Stimulated activated CD4-positive, alpha-beta T cell treated with anti-CD3 and anti-CD28 coated beads, Interleukin-4, amount 100 ng/mL, for 48 hours (primary cell): Measurements from ENCODE around the gene AMN.
"Not testable (repeated sequence)": the region's sequence is repeated elsewhere in the genome, so short reads cannot be mapped to it uniquely, and the experiment has no call there.

Source experiments
- DNase-seq, 2 donors: peaks; one replicate each; pipeline ENCODE4 v3.0.0-alpha.2; 2020; ENCODE audit warnings: low read depth in 2 of 2

Gene AMN

GRCh38 chr14:102922490-102923200 is at the start of gene AMN:
Gene AMN (plus strand): TSS chr14:102922663. CDS start chr14:102922689, 26 bp downstream.
- DNase-seq = no peak

DNA sequence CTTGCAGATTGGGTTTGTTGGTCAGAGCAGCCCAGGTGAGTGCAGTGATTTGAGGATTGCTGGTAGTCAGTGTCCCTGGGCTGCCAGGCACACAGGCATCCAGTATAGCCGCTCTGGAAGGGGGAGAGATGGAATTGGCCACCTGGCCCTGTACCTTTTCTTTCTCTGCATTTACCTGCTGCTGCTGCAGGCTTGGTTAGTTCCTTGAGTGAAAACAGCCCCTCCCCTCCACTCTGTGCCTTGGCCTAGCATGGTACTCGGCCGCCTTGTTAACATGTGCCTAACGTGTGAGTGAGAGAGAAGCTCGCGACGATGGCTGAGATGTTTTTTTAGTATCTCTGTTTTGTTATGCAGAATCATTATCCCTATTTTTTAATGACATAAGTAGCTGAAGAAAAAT is 49.3 kb upstream of the AMN start:
- DNase-seq = no peak

GRCh38 chr14:102873546-102874061 is 48.9 kb upstream of the AMN start:
- no peak for DNase-seq

GRCh38 chr14:102875652-102876051 is 46.8 kb upstream of the AMN start:
- no peak for DNase-seq

DNA sequence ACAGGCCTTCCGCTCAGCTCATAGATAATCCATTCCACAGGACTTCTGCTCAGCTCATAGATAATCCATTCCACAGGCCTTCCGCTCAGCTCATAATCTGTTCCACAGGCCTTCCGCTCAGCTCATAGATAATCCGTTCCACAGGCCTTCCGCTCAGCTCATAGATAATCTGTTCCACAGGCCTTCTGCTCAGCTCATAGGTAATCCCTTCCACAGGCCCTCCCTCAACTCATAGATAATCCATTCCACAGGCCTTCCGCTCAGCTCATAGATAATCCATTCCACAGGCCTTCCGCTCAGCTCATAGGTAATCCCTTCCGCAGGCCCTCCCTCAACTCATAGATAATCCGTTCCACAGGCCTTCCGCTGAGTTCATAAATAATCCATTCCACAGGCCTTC is 45.0 kb upstream of the AMN start:
- DNase-seq = not testable (repeated sequence)

GRCh38 chr14:102878174-102878969 is 44.1 kb upstream of the AMN start:
- DNase-seq = no peak

GRCh38 chr14:102878970-102879460 is 43.4 kb upstream of the AMN start:
- DNase-seq = no peak

DNA sequence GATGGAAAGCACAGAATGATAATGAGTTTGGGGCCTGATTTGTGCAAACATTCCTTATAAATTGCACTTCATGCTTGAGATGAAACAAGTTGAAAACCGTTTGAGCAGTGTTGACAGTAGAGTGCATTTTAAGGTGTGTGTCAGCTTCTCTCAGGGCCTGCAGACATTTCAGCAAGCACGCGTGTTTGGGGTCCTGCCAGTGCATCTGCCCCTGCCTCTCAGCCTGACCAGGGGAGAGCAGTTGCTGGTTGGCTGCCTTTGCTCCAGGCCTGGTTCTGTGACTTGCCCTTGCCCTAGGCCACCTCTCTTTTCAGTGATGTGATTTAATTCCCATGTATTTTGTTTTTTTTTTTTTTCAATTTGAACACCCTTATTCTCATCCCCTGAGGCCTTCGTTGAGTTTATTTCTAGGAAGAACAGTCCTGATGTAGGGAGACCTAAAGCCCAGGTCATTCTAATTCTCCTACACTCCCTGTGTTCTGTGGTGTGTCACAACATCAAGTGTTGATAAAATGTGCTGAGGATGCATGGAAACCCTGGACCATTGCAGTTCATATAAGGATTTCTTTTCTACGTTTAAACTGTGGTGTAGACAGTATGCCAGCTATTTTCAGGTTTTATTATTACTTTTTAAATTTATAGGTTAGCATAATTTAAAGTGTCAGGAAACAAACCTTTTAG is 40.1 kb upstream of the AMN start:
- no peak for DNase-seq

DNA sequence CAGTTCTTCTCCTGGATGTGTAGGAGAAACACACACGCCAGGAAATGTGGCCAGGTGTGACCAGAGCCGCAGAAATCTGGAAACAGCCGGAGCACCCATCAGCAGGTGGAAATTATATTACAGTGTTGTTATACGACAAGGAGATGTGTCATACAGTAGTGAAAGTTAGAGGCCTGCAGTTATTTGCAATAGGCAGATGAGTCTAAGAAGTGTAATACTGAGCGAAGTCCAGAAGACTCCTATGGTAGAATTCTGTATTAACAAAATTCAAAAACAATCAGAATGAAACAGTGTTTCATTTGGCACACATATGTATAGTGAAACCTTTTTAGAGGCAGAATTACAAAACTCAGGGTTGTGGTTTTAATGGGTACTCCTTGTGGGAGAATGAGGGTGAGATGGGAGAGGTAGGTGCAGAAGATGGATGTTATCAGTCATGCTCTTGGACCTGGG is 39.3 kb upstream of the AMN start:
- DNase-seq = peak in 1 of 2 donors; percentile 17

- no peak for DNase-seq
Measured at GRCh38 chr14:102883554-102883953, 38.9 kb upstream of the AMN start.

GRCh38 chr14:102885737-102886447 is 36.6 kb upstream of the AMN start:
- DNase-seq = no peak

DNA sequence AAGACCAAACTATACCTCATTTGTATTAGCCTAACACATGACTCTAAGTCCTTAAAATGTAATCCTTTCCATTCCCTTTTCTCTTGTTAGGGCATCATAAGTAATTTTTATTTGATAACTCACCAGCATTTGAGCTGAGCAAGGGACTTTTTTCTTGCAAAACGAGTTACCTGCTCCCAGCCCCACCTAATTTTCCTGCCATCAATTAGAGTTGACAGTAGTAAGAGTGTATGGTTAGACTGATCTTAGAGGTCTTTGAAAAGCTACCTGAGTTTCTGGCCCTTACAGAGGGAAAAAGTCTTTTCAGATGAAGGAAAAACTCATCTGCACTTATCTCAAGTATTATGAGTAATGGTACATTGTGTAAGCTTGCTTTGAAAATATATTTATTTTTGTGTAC is 33.7 kb upstream of the AMN start:
- DNase-seq = no peak

DNA sequence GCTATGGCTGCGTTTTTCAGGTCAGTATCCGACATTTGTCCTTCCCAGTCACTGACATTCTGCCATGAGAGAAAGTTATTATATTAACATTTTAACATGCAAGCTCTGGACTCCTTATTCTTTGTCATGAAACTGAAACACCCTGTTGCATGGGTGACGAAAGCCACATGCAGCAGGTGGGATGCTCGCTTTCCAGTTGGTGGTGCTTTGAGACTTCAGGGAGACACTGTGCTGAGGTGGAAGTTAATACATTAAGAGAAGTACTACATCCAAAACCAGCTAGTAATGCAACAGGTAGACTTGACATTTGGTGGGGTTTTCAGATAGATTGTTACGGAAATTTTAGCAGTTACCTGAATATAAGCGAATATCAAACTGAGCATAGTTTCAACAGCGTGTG is 32.8 kb upstream of the AMN start:
- no peak for DNase-seq

GRCh38 chr14:102891111-102891510 is 31.4 kb upstream of the AMN start:
- DNase-seq = no peak

- DNase-seq = no peak
Measured at GRCh38 chr14:102891556-102891955, 30.9 kb upstream of the AMN start.

DNA sequence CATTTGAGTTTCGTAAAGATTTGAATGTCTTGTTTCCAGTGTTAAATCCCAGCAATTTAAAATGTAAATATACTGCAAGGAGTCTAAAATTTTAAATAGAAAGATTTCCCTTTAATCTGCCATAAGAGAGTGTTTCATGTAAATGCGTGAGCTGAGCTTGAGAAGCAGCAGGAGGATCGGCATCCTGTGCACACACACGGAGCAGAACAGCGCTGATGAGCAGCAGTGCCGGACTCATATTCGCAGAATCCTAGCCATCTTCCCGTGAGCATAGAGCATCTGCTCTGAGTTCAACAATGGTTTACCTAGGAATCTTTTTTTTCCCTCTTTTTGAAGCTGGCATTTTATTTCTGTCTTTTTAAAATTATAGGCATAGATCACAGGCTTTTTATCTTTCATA is 29.8 kb upstream of the AMN start:
- DNase-seq = no peak

- DNase-seq = no peak
Measured at GRCh38 chr14:102893452-102893851, 29.0 kb upstream of the AMN start.

GRCh38 chr14:102896735-102897134 is 25.7 kb upstream of the AMN start:
- not testable (repeated sequence) for DNase-seq

DNA sequence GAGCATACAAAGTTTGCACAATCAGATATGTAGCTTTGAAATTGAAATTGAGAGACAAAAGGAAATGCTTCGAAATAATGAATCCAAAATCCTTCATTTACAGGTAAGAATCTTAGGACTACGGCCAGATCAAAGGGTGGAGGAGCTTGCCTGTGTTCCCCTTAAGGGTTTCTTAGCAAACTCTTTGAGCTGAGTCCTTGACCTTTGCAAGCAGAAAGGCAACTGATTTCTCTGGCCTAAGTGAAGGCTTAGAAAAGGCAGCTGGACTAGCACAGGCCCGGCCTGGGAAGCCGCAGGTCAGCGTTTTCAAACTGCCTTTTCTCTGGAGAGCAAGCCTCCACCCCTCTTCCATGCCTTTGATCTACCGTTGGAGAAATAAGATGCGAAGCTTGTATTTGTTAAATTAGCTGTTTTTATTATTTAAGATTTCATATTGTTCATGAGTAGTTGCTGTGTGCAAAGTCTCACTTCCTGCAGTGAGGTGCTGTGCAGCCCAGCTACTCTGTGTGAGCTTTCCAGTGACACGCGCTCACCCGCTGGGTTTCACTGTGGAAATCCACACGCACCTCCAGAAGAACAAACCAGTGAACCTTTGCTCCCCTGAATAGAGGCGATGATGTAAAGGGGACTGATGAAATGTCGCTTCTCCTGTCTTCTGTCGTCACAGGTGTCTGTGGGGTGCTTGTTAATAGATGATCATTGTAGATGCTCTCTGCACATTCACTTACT is 25.0 kb upstream of the AMN start:
- DNase-seq = no peak

DNA sequence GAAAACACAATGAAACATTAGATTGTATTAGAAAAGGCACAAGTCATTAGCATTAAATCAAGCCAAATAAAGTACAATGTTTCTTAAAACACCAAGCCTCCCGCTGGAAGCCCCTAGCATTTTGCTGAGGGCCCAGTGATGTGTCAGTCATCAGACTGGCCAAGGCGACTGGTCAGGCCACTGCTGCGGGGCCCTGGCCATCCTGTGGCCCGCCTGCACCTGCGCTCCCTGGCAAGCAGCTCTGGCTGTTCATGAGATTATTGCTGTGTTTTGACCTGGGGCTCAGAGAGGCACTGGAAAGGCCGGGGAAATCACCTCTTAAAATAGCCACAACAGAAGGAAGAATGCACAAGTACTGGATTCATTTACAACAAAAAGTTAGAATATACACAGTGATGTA is 24.2 kb upstream of the AMN start:
- DNase-seq = no peak
